PFSK-1 (cell line): ENCODE data around the gene CCDC92B.

ENCODE experiments used
- POLR2AphosphoS5 ChIP-seq: IDR thresholded peaks from 2 replicates; pipeline ENCODE4 v1.6.1; 2012; ENCODE audit warnings: low read depth, mild to moderate bottlenecking, control low read depth, low read length, moderate library complexity
- REST ChIP-seq, 2 experiments: IDR thresholded peaks; 2 replicates each; pipeline versions ENCODE4 v1.6.1 to v1.8.0; 2011 to 2012; ENCODE audit warnings: low read depth in 2 of 2, low read length in 2 of 2, control low read depth in 1 of 2, inconsistent platforms in 1 of 2, mild to moderate bottlenecking in 1 of 2, moderate library complexity in 1 of 2; ENCODE audit not compliant: insufficient read depth in 1 of 2
- SIN3A ChIP-seq: IDR thresholded peaks from 2 replicates; pipeline ENCODE4 v1.6.1; 2012; ENCODE audit warnings: mild to moderate bottlenecking, low read length, moderate library complexity, borderline replicate concordance; ENCODE audit not compliant: insufficient read depth
- TAF1 ChIP-seq: IDR thresholded peaks from 2 replicates; pipeline ENCODE4 v1.6.1; 2012; ENCODE audit warnings: low read length, control low read depth, borderline replicate concordance; ENCODE audit not compliant: insufficient read depth

- TF ChIP-seq POLR2AphosphoS5 (no peak), REST (IDR thresholded peaks at IDR 0.05; ENCODE audit: insufficient read depth in 1 of 2, low read depth in 2 of 2, low read length in 2 of 2) (no peak), SIN3A (no peak), TAF1 (no peak)
Observed at GRCh38 chr17:2710071-2710802, 39.2 kb downstream of the CCDC92B start.
